ENCODE results near the gene CLDN9.

DNA sequence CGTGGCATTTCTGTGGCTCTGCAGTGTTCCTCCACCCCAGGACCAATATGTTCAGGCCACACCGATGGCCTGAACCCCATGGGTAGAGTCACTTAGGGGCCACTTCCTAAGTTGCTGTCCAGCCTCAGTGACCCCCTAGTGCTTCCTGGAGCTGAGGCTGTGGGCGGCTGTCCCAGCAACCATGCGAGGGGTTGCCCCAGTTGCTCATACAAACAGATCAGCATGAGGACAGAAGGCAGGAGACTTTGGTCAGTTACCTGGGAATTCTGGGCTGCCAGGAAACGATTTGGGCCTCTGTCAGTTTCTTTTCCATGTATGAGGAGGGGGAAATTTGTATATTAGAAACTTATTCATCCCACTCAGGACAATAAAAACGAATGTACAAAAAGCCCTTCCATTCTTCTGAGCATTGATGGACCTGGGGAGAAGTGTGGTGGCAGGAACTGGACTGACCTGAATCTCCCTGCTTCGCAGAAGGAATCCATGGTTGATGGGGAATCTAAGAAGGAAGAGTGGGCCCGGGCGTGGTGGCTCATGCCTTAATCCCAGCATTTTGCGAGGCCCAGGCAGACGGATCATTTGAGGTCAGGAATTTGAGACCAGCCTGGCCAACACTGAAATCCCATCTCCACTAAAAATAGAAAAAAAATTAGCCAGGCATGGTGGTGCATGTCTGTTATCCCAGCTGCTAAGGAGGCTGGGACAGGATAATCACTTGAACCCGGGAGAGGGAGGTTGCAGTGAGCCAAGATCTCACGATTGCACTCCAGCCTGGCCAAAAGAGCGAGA is 47.8 kb downstream of the CLDN9 start:
- TF ChIP-seq, protein P1, sequence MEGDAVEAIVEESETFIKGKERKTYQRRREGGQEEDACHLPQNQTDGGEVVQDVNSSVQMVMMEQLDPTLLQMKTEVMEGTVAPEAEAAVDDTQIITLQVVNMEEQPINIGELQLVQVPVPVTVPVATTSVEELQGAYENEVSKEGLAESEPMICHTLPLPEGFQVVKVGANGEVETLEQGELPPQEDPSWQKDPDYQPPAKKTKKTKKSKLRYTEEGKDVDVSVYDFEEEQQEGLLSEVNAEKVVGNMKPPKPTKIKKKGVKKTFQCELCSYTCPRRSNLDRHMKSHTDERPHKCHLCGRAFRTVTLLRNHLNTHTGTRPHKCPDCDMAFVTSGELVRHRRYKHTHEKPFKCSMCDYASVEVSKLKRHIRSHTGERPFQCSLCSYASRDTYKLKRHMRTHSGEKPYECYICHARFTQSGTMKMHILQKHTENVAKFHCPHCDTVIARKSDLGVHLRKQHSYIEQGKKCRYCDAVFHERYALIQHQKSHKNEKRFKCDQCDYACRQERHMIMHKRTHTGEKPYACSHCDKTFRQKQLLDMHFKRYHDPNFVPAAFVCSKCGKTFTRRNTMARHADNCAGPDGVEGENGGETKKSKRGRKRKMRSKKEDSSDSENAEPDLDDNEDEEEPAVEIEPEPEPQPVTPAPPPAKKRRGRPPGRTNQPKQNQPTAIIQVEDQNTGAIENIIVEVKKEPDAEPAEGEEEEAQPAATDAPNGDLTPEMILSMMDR (IDR thresholded peaks at IDR 0.05): no peak
- TF ChIP-seq POLR2A (IDR thresholded peaks at IDR 0.05) (no peak), POLR2AphosphoS5 (IDR thresholded peaks at IDR 0.05; ENCODE audit: insufficient read depth in 1 of 2, low read depth in 1 of 2) (no peak)
